GM19468 (cell line): ENCODE measurements around the gene TTC7B.

Source experiments
- ATAC-seq: cut with Tn5 transposase; IDR thresholded peaks from one replicate; pipeline ENCODE4 v1.9.1; 2021; ENCODE audit warnings: mild to moderate bottlenecking, moderate library complexity, moderate number of reproducible peaks; ENCODE audit not compliant: unreplicated experiment; ENCODE audit errors: extremely low read depth

The TTC7B gene

DNA sequence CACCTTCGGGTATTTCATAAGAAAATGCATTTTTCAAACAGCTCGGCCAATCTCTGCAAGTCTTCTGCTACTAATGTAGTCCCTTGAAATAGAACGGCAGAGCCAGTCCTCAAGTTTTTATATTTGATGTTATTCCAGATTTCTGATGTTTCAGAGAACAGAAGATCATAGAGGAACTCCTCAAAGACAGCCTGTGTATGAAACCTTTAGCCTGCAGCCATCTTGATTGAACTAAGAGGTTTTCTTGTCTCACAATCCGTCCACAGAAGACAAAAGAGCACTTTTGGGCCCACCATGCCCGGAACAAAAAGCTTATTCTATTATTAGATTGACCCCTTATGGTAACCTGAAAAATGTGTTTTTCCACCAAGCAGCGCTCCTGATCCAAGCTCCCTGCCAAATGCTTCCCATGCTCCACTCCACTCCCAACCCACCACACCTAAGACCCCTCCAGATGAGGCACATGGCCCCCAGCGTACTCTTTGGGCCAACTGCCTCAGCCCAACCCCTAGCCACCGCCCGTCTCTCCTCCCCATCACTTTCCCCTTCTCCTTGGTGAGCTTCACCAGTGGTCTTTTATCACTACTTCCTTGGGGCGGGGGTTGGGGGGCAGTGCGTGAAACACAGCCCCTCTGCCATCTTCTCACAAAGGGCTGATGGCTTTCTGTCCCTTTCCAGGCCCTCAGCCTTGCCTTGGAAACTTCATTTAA, 243.6 kb downstream of the TTC7B start:
- ATAC-seq = no peak

DNA sequence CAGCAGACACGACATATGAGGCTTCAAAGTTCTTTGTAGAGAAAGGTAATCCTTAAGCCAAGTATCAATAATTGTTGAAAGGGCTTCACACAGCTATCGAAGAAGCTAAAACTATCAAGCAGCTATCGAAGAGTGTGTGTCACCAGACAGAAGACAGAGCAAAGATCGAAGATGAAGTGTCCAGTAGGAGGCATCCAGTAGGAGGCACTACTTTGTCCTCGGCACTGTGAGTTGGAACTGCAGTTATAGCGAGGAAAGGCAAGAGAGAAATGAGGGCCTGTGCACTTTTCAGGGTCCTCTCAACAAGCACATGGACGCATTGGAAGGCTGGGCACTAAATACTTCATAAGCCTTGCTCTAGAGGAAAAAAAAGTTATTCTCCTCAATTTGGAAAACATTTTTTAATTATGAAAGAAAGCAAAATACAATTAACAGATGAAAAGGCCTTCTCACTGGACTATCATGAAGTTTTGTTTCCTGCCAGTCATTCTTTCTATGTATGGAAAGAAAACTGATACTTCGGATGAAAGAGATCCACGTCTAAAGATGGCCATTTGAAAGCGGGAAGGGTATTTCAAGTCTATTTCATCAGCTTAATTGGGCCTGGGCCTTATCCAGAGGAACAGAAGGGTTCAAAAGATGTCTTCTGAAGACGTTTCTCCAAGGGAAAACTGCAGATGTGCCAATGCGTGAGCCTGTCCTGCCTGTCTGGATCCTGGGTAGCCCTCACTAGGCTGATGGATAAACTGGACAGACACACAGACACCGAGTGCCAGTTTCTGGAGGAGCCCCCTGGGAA, 244.9 kb downstream of the TTC7B start:
- ATAC-seq = no peak

DNA sequence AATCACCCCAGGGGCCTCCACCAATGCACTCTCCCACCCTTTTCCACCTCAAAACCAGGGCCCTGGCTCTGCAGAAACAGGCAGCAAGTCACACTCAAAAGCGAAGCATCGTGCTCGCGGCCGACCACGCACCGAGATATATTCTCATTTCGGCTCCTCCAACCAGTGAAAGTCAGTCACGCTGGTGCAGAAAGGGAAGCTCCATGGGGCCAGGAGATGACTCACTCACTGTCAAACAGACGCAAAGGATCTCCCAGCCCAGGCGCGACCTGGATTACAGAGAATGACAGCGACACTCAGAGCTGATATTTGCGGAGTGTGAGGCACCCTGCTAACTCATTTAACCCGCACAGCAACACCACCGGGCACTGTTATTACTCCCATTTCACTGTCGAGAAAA, 245.8 kb downstream of the TTC7B start:
- ATAC-seq = no peak

DNA sequence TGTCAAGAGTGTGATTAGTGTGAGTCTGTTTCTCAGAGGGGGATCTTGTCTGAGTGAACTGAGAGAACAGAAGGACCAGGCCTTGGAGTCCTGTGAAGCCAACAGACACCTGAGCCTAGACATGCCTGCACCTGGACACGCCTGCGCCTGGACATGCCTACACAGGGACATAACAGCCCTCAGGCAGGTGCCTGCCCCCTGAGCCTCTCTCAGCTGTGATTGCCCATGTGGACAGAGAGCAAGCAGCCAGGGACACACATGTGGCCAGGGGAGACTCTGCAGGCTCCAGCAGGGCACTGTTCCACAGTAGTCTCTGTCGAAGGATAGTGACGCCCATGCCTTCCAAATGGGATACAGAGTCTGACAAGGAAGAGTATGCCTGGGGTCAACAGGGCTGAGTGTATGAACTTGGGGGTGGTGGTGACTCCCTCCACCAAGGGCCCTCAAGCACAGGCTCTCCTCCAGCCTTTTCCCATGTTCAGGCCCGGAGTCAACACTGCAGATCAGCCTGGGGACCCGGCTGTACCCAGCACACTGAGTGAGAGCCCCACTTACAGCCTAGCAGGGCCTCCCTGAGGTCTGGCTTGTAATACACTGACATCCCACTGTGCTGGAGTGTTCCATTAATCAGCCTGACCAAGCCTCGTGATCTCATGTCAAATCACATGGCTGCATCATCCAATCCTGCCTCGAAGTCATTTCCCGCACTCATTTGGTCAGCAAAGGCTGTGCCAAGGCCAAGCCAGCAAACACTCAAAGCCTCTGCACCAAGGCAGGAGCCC, 246.4 kb downstream of the TTC7B start:
- ATAC-seq = no peak

DNA sequence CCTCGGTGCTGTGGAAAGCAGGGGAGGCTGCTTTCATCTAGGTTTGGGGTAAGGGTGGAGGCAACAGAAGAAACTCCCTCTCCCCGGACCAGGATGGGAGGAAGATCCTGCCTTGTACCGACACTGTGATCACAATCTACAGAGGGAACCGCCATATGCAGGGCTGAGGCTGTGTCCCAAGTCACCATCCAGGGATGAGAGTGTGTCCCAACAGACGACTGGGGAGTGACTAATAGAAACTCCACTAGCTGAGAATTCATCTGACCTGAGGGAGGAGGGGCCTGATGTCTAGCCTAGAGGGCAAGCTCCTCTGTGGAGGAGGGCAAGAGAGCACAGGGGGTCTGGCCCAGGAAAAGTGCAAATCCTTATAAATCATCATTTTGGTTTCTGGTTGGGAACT, 247.0 kb downstream of the TTC7B start:
- no peak for ATAC-seq

GRCh38 chr14:90568405-90568804, 247.8 kb downstream of the TTC7B start:
- no peak for ATAC-seq

DNA sequence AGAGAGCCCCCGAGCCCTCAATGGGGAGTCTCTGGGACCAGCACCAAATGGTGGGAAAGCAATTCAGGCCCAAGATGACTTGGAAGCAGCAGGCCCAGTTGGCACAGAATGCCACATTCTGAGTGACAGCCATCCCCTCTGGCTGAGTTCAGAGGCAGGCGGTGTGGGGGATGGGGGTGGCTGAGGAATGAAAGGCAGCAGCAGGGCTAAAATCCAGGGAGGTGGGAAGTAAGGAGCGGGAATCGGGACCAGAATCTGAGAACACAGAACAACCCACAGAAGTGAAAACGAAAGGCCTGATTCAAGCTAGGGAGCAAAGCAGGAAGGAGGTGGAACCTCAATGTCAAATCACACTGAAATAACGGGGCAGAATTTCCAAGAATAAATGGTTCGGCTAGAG, 248.2 kb downstream of the TTC7B start:
- ATAC-seq = no peak

DNA sequence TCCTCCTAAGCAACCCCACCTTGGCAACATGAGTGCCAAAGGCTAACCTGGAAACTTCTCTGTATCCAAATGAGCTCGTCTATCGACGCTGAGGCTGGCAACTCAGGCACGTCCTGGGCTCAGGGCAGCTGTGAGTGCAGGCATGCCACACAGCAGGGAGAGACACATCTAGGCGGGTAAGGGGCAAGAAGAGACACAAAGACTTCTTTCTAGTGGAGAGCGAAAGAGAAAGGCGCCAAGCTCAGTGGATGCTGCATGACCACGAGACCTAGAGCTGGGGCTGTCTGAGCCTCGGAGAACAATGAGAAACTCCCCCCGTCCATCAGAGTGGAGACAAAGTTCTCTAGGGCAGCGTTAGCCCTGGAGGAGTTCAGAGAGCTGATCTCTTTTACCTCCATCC, 249.0 kb downstream of the TTC7B start:
- no peak for ATAC-seq

- ATAC-seq = no peak
These were observed 249.7 kb downstream of the TTC7B start for GRCh38 chr14:90566481-90566880.

- ATAC-seq = no peak
These were observed 251.7 kb downstream of the TTC7B start for GRCh38 chr14:90564496-90564895.

DNA sequence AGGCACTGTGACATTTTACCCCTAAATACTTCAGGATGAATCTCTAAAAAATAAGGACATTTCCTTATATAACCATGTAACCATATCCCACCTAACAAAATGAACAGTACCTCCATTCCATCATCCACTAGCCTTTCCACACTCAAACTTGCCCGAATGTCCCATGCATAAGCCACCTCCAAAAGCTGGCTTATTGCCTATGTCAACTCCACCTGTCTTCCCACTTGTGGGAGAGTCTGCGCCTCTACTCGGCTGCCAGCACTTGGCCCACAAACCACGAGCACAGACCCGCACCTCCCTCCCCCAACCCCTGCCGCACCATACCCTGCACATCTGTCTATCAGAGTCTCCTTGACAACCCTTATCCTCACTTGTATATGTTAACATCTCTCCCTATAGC, 253.6 kb downstream of the TTC7B start:
- no peak for ATAC-seq

DNA sequence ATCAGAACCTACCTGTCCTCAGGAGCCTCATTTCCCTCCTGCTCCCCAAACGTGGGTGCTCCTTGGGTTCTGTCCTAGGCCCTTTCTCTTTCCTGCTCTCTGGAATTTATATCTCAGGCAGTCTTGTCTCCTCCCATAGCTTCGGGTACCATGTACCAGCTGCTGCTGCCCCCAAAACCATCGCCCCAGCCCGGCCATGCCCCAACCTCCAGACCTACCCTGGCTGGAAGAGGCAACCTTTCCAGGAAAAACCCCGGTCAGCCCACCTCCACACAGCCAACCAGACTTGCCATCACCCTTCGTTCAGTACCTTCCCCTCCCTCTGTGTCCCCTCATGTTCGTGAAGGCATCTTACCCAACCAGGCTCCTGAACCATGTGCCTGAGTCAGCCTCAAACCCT, 254.3 kb downstream of the TTC7B start:
- ATAC-seq = no peak

DNA sequence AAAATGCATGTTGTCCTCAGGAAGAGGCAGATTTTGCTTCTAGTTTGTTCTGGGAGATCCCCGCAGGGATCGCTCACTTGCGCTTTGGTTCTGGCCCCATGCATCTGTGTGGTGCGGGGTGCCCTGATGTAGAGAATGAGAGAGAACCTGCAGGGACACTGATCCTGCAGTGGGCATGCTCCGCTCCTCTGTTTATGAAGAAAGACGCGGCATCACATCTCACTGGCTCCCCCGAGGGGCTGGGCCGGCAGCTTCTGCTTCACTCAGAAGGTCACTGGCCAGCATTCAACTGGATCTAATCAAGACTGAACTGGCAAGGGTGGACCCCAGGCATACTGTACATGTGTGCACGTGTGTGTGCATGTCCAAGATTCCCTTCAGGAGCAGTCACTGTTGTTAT, 255.2 kb downstream of the TTC7B start:
- ATAC-seq = no peak

DNA sequence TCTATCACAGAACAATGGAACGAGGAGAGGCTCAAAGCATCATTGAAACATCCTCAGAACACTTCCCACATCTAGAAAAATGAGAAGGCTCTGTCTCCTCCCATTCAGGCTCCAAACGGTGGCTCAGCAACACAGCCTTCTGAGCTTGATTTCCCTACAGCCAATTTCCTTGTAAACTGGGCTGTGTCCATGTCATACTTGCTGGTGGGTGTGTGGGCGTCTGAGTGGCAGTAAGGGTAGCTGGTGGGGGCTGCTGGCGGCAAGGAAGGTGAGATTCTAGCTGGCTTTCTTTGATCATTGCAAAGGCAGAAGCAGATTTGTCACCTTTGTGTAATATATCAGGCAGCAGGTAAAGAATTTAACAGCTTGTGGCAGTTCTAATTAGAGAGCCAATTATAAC, 255.7 kb downstream of the TTC7B start:
- no peak for ATAC-seq

- no peak for ATAC-seq
These were observed 256.3 kb downstream of the TTC7B start for GRCh38 chr14:90559811-90560492.

GRCh38 chr14:90558983-90559590, 257.1 kb downstream of the TTC7B start:
- no peak for ATAC-seq

GRCh38 chr14:90558041-90558982, 257.9 kb downstream of the TTC7B start:
- ATAC-seq = no peak

DNA sequence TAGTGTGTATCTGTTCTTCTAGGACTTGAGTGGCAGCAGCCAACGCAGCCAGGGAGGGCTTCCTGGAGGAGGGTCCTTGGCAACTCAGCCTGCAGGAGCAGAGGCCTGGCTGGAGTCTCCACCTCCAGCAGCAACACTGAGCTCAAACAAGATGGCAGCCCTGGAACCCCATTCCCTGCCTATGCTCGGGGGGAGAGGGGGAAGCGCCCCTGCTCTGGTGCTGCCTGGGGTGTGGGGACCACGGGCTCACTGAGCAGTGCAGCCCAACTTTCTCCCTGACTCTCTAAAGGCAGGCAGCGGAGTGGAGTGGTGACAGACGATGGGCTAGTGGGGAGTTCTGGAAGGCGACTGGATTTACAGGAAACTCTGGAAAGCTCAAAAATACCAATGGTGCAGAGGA, 258.7 kb downstream of the TTC7B start:
- no peak for ATAC-seq
